GM12875 (cell line): ENCODE results near the gene EFNB2.

Experiments used
- H3K4me3 ChIP-seq: one replicate; pipeline ENCODE4 v1.5.1; 2011; ENCODE audit warnings: low read depth, low read length, control low read depth
- CTCF ChIP-seq: IDR thresholded peaks from 2 replicates; pipeline ENCODE4 v1.5.1; 2011; ENCODE audit warnings: low read depth, mild to moderate bottlenecking, control low read depth, inconsistent platforms, low read length, moderate library complexity, borderline replicate concordance; ENCODE audit not compliant: insufficient read depth

Gene EFNB2

GRCh38 chr13:106445996-106446395 is 89.5 kb downstream of the EFNB2 start:
- TF ChIP-seq CTCF, result no peak
- H3K4me3 ChIP-seq, result no peak overlapping the region

GRCh38 chr13:106443607-106444322 is 91.7 kb downstream of the EFNB2 start:
- no peak for TF ChIP-seq CTCF
- no peak overlapping the region for H3K4me3 ChIP-seq

- TF ChIP-seq CTCF, result no peak
- H3K4me3 ChIP-seq, result no peak overlapping the region
These were observed 94.6 kb downstream of the EFNB2 start for GRCh38 chr13:106440866-106441265.
